HepG2 (cell line): ENCODE data around the gene KLHL17. TPM values are rescaled to one million over a fixed set of nuclear protein-coding genes. Genes with fewer than 3 reads are reported as not detected.

ENCODE experiments used
- ARNT2 ChIP-seq: sonication (generic); formaldehyde crosslinking; IDR thresholded peaks from 2 replicates; pipeline ENCODE4 v1.8.0; 2022; ENCODE audit warnings: mild to moderate bottlenecking, low read depth, missing genetic modification reagents, moderate library complexity
- CSRNP1 ChIP-seq: sonication (generic); formaldehyde crosslinking; IDR thresholded peaks from 2 replicates; pipeline ENCODE4 v1.8.1; 2023; ENCODE audit warnings: mild to moderate bottlenecking, missing genetic modification reagents
- FIP1L1 ChIP-seq: fragments of 200-400 bp; formaldehyde crosslinking; IDR thresholded peaks from 2 replicates; pipeline ENCODE4 v1.6.1; 2018; ENCODE audit warnings: low read depth, mild to moderate bottlenecking, low read length, moderate library complexity, borderline replicate concordance; ENCODE audit not compliant: insufficient read depth
- LBX2 ChIP-seq: sonication (generic); formaldehyde crosslinking; IDR thresholded peaks from 2 replicates; pipeline ENCODE4 v1.5.0; 2020; ENCODE audit warnings: missing genetic modification reagents, mild to moderate bottlenecking, borderline replicate concordance
- MEIS2 ChIP-seq: sonication (generic); formaldehyde crosslinking; IDR thresholded peaks from 2 replicates; pipeline ENCODE4 v1.9.0; 2021; ENCODE audit warnings: mild to moderate bottlenecking, missing genetic modification reagents
- NAIF1 ChIP-seq: sonication (generic); formaldehyde crosslinking; IDR thresholded peaks from 2 replicates; pipeline ENCODE4 v1.5.0; 2020; ENCODE audit warnings: mild to moderate bottlenecking, missing genetic modification reagents, borderline replicate concordance
- NPAS2 ChIP-seq: sonication (generic); formaldehyde crosslinking; IDR thresholded peaks from 2 replicates; pipeline ENCODE4 v1.8.0; 2022; ENCODE audit warnings: mild to moderate bottlenecking, missing genetic modification reagents, borderline replicate concordance
- RAD21 ChIP-seq: fragments of 450-650 bp; formaldehyde crosslinking; IDR thresholded peaks from 2 replicates; pipeline ENCODE4 v1.5.0; 2020; ENCODE audit warnings: mild to moderate bottlenecking
- SATB2 ChIP-seq: sonication (generic); formaldehyde crosslinking; IDR thresholded peaks from 2 replicates; pipeline ENCODE4 v1.5.0; 2020; ENCODE audit warnings: missing genetic modification reagents
- SIN3A ChIP-seq: IDR thresholded peaks from 2 replicates; pipeline ENCODE4 v1.6.1; 2011; ENCODE audit warnings: low read depth, mild to moderate bottlenecking, control low read depth, low read length, borderline replicate concordance
- TCF12 ChIP-seq, 2 experiments: fragments of 450-650 bp in 1 of 2; sonication (generic) in 1 of 2; formaldehyde crosslinking in 1 of 2; IDR thresholded peaks; 2 replicates each; pipeline versions ENCODE4 v1.6.1 to v1.8.0; 2017 to 2022; ENCODE audit warnings: antibody characterized with exemption in 1 of 2, mild to moderate bottlenecking in 1 of 2, missing genetic modification reagents in 1 of 2, moderate library complexity in 1 of 2
- TEAD2 ChIP-seq: sonication (generic); formaldehyde crosslinking; IDR thresholded peaks from 2 replicates; pipeline ENCODE4 v1.9.0; 2021; ENCODE audit warnings: missing genetic modification reagents
- ZFY ChIP-seq: sonication (generic); formaldehyde crosslinking; IDR thresholded peaks from 2 replicates; pipeline ENCODE4 v1.4.0; 2020; ENCODE audit warnings: missing genetic modification reagents
- ZNF24 ChIP-seq: fragments of 450-650 bp; IDR thresholded peaks from 2 replicates; pipeline ENCODE4 v1.6.1; 2017; ENCODE audit warnings: antibody characterized with exemption, mild to moderate bottlenecking
- ZNF253 ChIP-seq: sonication (generic); formaldehyde crosslinking; IDR thresholded peaks from 2 replicates; pipeline ENCODE4 v1.8.0; 2022; ENCODE audit warnings: mild to moderate bottlenecking, missing genetic modification reagents, borderline replicate concordance
- ZNF563 ChIP-seq: sonication (generic); formaldehyde crosslinking; IDR thresholded peaks from 2 replicates; pipeline ENCODE4 v1.8.0; 2022; ENCODE audit warnings: mild to moderate bottlenecking, moderate library complexity, missing genetic modification reagents
- ZNF724P ChIP-seq: sonication (generic); formaldehyde crosslinking; IDR thresholded peaks from 2 replicates; pipeline ENCODE4 v1.8.0; 2022; ENCODE audit warnings: missing genetic modification reagents, borderline replicate concordance
- ZNF773 ChIP-seq: sonication (generic); formaldehyde crosslinking; IDR thresholded peaks from 2 replicates; pipeline ENCODE4 v1.4.0; 2020; ENCODE audit warnings: missing genetic modification reagents, borderline replicate concordance
- ZNF777 ChIP-seq: sonication (generic); formaldehyde crosslinking; IDR thresholded peaks from 2 replicates; pipeline ENCODE4 v1.4.0; 2020; ENCODE audit warnings: missing genetic modification reagents
- ZNF788 ChIP-seq: sonication (generic); formaldehyde crosslinking; IDR thresholded peaks from 2 replicates; pipeline ENCODE4 v1.5.0; 2020; ENCODE audit warnings: mild to moderate bottlenecking, missing genetic modification reagents, borderline replicate concordance
- polyA plus RNA-seq, 8 experiments: library from polyadenylated mRNA; depleted of rRNA in 3 of 8; stranded (reverse) in 7 of 8; unstranded in 1 of 8; fragments of >200 nt; fragmentation: Illumina TruSeq in 4 of 8; extraction: Trizol in 4 of 8; gene quantifications; 2 replicates each; pipeline versions ENCODE4 v1.2.1 to v1.2.3, GENCODE V29; 2011 to 2016; ENCODE audit warnings: low read depth in 4 of 8, missing spikeins in 1 of 8, mixed read lengths in 1 of 8; ENCODE audit not compliant: insufficient read depth in 1 of 8
- total RNA-seq, 5 experiments: library from RNA; depleted of rRNA; stranded (reverse); fragments of >200 nt; fragmentation: Illumina TruSeq; extraction: Trizol; gene quantifications; 2 replicates each; pipeline ENCODE4 v1.2.3, GENCODE V29; 2016; ENCODE audit warnings: low read depth in 1 of 5
- TF ChIP-seq, protein P1 (sequence below): sonication (generic); formaldehyde crosslinking; IDR thresholded peaks from 2 replicates; pipeline ENCODE4 v1.4.0; 2020; ENCODE audit warnings: missing genetic modification reagents
- TF ChIP-seq, protein P2 (sequence below): sonication (generic); formaldehyde crosslinking; IDR thresholded peaks from 2 replicates; pipeline ENCODE4 v1.4.0; 2020; ENCODE audit warnings: missing genetic modification reagents, borderline replicate concordance

The KLHL17 gene
- total and polyA plus RNA-seq, 2 of the 13 experiments (the other 11 are each of a cell fraction or from before 2014, with no cell fraction given) = 9.3 to 24.7 TPM

DNA sequence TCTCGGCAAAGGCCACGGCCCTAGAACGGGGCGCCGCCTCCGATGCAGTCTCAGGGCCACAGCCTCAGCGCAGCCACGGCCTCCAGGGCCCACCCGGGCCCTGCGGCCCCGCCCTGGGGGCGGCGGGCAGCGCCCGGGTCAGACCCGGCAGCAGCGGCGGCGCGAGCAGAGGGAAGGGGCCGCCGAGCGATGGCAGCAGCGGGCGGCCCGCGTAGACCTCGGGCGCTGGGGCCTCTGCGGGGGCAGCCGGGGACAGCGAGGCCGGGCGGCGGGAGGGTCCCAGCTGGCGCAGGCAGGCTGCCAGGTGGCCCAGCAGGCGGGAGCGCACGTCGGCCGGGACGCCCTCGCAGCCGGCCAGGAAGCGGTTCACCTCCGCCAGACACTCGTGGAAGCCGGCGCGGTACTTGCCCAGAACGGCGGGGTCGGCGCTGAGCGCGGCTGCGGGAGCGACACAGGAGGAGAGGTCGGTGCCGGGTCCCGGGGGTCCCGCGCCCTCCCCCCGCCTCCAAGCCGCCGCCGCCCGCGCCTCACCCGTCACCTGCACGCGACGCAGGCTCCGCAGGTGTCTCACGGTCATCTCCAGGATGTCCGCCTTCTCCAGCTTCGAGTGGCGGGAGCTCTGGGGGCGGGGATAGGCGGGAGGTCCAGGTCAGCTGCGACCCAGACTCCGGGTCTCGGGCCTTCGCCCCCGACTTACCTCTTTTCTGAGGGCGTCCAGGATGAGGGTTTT is 38.8 kb downstream of the KLHL17 start (continued):
- TF ChIP-seq CSRNP1 (CRISPR knock-in tag) (0 out of 2 replicates have a peak, but pooled peaks have one; percentile 41), ARNT2 (CRISPR knock-in tag) (0 out of 2 replicates have a peak, but pooled peaks have one; percentile 27), ZNF773 (CRISPR knock-in tag) (no peak), ZNF563 (peak; percentile 40; the same call in 1 of the 2 replicates), NPAS2 (CRISPR knock-in tag) (no peak), ZFY (CRISPR knock-in tag) (peak; percentile 47; the same call in 1 of the 2 replicates), NAIF1 (no peak), TCF12 (IDR thresholded peaks at IDR 0.05) (no peak), TCF12 (CRISPR knock-in tag; IDR thresholded peaks at IDR 0.05) (0 out of 2 replicates have a peak, but pooled peaks have one; percentile 29), FIP1L1 (0 out of 2 replicates have a peak, but pooled peaks have one; percentile 10), ZNF788 (CRISPR knock-in tag) (no peak), MEIS2 (CRISPR knock-in tag) (0 out of 2 replicates have a peak, but pooled peaks have one; percentile 10), SIN3A (no peak), ZNF724P (CRISPR knock-in tag) (peak; percentile 51; the same call in 1 of the 2 replicates), SATB2 (CRISPR knock-in tag) (no peak), ZNF777 (peak; percentile 71), ZNF24 (no peak), TEAD2 (CRISPR knock-in tag) (no peak), ZNF253 (0 out of 2 replicates have a peak, but pooled peaks have one; percentile 32), LBX2 (0 out of 2 replicates have a peak, but pooled peaks have one; percentile 48), RAD21 (CRISPR knock-in tag) (peak; percentile 52)
- TF ChIP-seq, protein P1, sequence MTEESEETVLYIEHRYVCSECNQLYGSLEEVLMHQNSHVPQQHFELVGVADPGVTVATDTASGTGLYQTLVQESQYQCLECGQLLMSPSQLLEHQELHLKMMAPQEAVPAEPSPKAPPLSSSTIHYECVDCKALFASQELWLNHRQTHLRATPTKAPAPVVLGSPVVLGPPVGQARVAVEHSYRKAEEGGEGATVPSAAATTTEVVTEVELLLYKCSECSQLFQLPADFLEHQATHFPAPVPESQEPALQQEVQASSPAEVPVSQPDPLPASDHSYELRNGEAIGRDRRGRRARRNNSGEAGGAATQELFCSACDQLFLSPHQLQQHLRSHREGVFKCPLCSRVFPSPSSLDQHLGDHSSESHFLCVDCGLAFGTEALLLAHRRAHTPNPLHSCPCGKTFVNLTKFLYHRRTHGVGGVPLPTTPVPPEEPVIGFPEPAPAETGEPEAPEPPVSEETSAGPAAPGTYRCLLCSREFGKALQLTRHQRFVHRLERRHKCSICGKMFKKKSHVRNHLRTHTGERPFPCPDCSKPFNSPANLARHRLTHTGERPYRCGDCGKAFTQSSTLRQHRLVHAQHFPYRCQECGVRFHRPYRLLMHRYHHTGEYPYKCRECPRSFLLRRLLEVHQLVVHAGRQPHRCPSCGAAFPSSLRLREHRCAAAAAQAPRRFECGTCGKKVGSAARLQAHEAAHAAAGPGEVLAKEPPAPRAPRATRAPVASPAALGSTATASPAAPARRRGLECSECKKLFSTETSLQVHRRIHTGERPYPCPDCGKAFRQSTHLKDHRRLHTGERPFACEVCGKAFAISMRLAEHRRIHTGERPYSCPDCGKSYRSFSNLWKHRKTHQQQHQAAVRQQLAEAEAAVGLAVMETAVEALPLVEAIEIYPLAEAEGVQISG (CRISPR knock-in tag) = peak; percentile 18; the same call in 1 of the 2 replicates
- TF ChIP-seq, protein P2, sequence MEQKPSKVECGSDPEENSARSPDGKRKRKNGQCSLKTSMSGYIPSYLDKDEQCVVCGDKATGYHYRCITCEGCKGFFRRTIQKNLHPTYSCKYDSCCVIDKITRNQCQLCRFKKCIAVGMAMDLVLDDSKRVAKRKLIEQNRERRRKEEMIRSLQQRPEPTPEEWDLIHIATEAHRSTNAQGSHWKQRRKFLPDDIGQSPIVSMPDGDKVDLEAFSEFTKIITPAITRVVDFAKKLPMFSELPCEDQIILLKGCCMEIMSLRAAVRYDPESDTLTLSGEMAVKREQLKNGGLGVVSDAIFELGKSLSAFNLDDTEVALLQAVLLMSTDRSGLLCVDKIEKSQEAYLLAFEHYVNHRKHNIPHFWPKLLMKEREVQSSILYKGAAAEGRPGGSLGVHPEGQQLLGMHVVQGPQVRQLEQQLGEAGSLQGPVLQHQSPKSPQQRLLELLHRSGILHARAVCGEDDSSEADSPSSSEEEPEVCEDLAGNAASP (CRISPR knock-in tag) = peak; percentile 39; the same call in 1 of the 2 replicates
